ENCODE data around the gene ZNF285.
"Not testable (repeated sequence)": the region's sequence is repeated elsewhere in the genome, so short reads cannot be mapped to it uniquely, and the experiment has no call there.

ZNF285 gene

GRCh38 chr19:44345959-44346358, 55.4 kb downstream of the ZNF285 start:
- Mint-ChIP-seq H3K4me3 (no peak overlapping the region), H3K9me3 (peaks cover 6 to 16% of the 10 kb centered on the region in 2 donors), H3K27me3 (no peaks in the 10 kb centered on the region), H3K4me1 (ENCODE audit: low read depth in 2 of 2) (no peaks in the 10 kb centered on the region), H3K36me3 (ENCODE audit: insufficient read depth) (no peaks in the 10 kb centered on the region), H3K27ac (no peak overlapping the region)
- ATAC-seq (replicated peaks) (no peak), DNase-seq (no peak)

- no peaks in the 10 kb centered on the region for H3K27me3 Mint-ChIP-seq
Measured at GRCh38 chr19:44344255-44344654, 57.2 kb downstream of the ZNF285 start.

GRCh38 chr19:44341794-44342193, 59.6 kb downstream of the ZNF285 start:
- Mint-ChIP-seq H3K4me1 (ENCODE audit: low read depth in 2 of 2) (no peaks in the 10 kb centered on the region), H3K27me3 (no peaks in the 10 kb centered on the region), H3K4me3 (no peak overlapping the region), H3K27ac (no peak overlapping the region), H3K36me3 (ENCODE audit: insufficient read depth) (no peaks in the 10 kb centered on the region), H3K9me3 (peaks cover 6 to 14% of the 10 kb centered on the region in 2 donors)
- ATAC-seq (replicated peaks) (no peak), DNase-seq (no peak)

More at GRCh38 chr19:44344255-44344654, 57.2 kb downstream of the ZNF285 start:
- Mint-ChIP-seq H3K4me1 (ENCODE audit: low read depth in 2 of 2) (no peaks in the 10 kb centered on the region), H3K9me3 (peaks cover 5 to 21% of the 10 kb centered on the region in 2 donors), H3K36me3 (ENCODE audit: insufficient read depth) (no peaks in the 10 kb centered on the region), H3K27ac (no peak overlapping the region), H3K4me3 (no peak overlapping the region)
- no peak for DNase-seq
- no peak for ATAC-seq (replicated peaks)

GRCh38 chr19:44334639-44335038, 66.8 kb downstream of the ZNF285 start:
- H3K9me3 Mint-ChIP-seq: peaks cover 11 to 25% of the 10 kb centered on the region in 2 donors
- not testable (repeated sequence) for H3K4me3 Mint-ChIP-seq; DNase-seq; H3K27me3 Mint-ChIP-seq; H3K36me3 Mint-ChIP-seq (ENCODE audit: insufficient read depth); H3K4me1 Mint-ChIP-seq (ENCODE audit: low read depth in 2 of 2); ATAC-seq (replicated peaks); H3K27ac Mint-ChIP-seq

Data from effector memory CD8-positive, alpha-beta T cell (primary cell).